Measurements from ENCODE around the gene DENND4C. TPM values are rescaled to one million over a fixed set of nuclear protein-coding genes. Genes with fewer than 3 reads are reported as not detected.

DENND4C gene
- total RNA-seq (2022; extraction: Qiagen RNA extraction; ENCODE audit: low read depth), result 12.8 to 22.3 TPM (median 20.5 TPM) in 5 replicates

DNA sequence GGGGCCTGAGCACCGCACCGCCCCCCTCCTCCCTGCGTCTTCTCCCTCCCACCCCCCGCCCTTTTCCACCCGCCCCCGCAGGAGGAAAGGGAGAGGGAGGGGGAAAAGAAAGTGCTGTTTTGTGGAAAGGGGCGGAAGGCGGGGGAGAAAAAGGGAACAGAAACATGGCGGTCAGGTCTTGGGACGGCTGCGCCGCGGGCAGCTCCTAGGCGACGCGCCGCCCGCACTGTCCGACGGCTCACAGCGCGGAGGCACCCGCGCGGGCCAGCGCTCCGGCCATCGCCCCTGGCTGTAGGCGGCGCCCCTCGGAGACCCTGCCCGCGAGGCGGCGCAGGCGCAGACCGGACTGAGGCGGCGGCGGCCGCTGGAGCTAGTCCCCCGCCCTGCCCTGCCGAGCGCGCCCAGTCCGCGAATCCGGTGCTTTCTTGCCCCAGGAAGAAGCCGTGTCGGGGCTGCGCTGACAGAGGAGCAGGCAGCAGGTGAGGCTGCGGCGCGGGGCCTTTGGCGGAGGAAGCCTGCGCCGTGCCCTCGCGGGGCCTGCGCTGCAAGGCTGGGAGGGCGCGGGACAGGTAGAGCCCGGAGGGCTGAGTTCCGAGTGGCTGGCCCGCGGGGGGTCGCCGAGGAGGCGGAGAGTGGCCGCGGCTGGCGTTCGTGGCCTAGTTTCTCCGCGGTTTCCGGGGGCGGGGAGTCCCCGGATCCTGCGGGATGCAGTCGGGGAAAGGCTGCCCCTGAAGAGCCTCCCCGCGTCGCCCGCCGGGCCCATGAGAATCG, at the start of gene DENND4C:
Gene DENND4C (plus strand): TSS at position 339 of the 771 bp plus-strand sequence. CDS start 45,482 bp downstream, outside the sequence.

DNA sequence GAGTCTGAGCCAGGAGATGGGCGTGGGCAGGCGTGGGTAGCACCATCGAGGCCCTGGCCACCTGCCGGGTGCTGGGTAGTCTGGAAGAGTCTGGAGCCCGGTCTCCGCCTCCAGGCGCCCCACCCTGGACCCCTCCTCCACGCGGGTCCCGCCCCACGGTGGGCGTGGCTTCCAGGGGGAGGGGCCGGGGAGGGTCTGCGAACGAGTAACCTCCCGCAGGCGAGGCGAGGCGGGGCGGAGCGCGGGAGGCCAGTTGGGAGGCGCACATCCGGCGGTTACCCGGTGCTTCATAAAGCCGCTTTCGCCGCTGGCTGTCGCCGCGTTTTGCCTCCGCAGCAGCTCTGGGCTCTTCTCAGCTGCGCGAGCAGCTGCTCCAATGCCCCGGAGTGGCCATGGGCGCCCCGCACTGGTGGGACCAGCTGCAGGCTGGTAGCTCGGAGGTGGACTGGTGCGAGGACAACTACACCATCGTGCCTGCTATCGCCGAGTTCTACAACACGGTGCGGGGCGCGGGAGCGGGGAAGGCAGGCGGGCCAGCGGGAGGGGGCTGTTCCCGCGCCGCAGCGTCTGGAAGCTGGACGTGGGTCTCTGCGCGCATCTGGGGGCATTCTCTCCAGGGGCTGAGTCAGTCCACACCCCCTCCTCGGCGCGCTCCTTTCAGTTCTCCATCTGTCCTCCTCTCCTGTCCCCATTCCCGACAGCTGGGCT, 178.4 kb downstream of the DENND4C start, which contains the start of gene ACER2:
Gene ACER2 (plus strand): TSS at position 317 of the 708 bp plus-strand sequence. CDS start 76 bp downstream, at position 393.

Other genes with a start within 250 kb of the DENND4C start
- not detected in 5 replicates for gene SAXO1, start 197.5 kb upstream of the DENND4C start, total RNA-seq (2022; extraction: Qiagen RNA extraction; ENCODE audit: low read depth)
- 115 to 143 TPM (median 140 TPM) in 5 replicates for gene RRAGA, start 181.3 kb upstream of the DENND4C start, total RNA-seq (2022; extraction: Qiagen RNA extraction; ENCODE audit: low read depth)
- 13.0 to 42.3 TPM (median 29.4 TPM) in 5 replicates for gene HAUS6, start 127.8 kb upstream of the DENND4C start, total RNA-seq (2022; extraction: Qiagen RNA extraction; ENCODE audit: low read depth)
- gene PLIN2, start 103.2 kb upstream of the DENND4C start, total RNA-seq (2022; extraction: Qiagen RNA extraction; ENCODE audit: low read depth), result 77.3 to 102 TPM (median 85.7 TPM) in 5 replicates
- gene RPS6, start 149.5 kb downstream of the DENND4C start, total RNA-seq (2022; extraction: Qiagen RNA extraction; ENCODE audit: low read depth), result 2,326 to 3,154 TPM (median 2,769 TPM) in 5 replicates
- gene ACER2, start 178.3 kb downstream of the DENND4C start, total RNA-seq (2022; extraction: Qiagen RNA extraction; ENCODE audit: low read depth), result 1.8 to 3.0 TPM (median 2.4 TPM) in 5 replicates